Glutamatergic neuron (in vitro differentiated cells): ENCODE measurements around the gene GATAD2B. TPM values are rescaled to one million over a fixed set of nuclear protein-coding genes. Genes with fewer than 3 reads are reported as not detected.
"Not testable (repeated sequence)": the region's sequence is repeated elsewhere in the genome, so short reads cannot be mapped to it uniquely, and the experiment has no call there.

ENCODE experiments used
- DNase-seq: peaks from one replicate; pipeline ENCODE4 v3.0.0; 2022
- H3K27ac Mint-ChIP-seq: one replicate; pipeline ENCODE4 v1.8.0; 2020; ENCODE audit warnings: mild to moderate bottlenecking, mixed read lengths, inconsistent platforms; ENCODE audit not compliant: unreplicated experiment
- H3K27me3 Mint-ChIP-seq: one replicate; pipeline ENCODE4 v1.8.0; 2020; ENCODE audit warnings: mild to moderate bottlenecking, moderate library complexity, mixed read lengths, inconsistent platforms; ENCODE audit not compliant: unreplicated experiment
- H3K36me3 Mint-ChIP-seq: one replicate; pipeline ENCODE4 v1.8.0; 2020; ENCODE audit warnings: mild to moderate bottlenecking, mixed read lengths, inconsistent platforms; ENCODE audit not compliant: unreplicated experiment
- H3K4me1 Mint-ChIP-seq: one replicate; pipeline ENCODE4 v1.8.0; 2020; ENCODE audit warnings: mild to moderate bottlenecking, low read depth, mixed read lengths, inconsistent platforms; ENCODE audit not compliant: unreplicated experiment
- H3K4me3 Mint-ChIP-seq: one replicate; pipeline ENCODE4 v1.8.0; 2020; ENCODE audit warnings: mild to moderate bottlenecking, mixed read lengths, inconsistent platforms; ENCODE audit not compliant: unreplicated experiment
- H3K9me3 Mint-ChIP-seq: one replicate; pipeline ENCODE4 v1.8.0; 2020; ENCODE audit warnings: mild to moderate bottlenecking, moderate library complexity, mixed read lengths, inconsistent platforms; ENCODE audit not compliant: unreplicated experiment
- total RNA-seq: library from RNA; stranded (reverse); fragmentation: NEBNext Ultra II Directional; extraction: Animal tissue kit (Norgen Biotek cat#: 25700); gene quantifications from one replicate; pipeline ENCODE4 v1.2.1, GENCODE V29; 2021; ENCODE audit not compliant: unreplicated experiment
- TF ChIP-seq, protein P1 (sequence below): fragments of 200-600 bp; sonication (generic); IDR thresholded peaks from one replicate; pipeline ENCODE4 v1.5.0; 2021; ENCODE audit not compliant: partially characterized antibody, unreplicated experiment

Gene GATAD2B
- total RNA-seq, 1 donor from 2014 or later, result 57.6 TPM

DNA sequence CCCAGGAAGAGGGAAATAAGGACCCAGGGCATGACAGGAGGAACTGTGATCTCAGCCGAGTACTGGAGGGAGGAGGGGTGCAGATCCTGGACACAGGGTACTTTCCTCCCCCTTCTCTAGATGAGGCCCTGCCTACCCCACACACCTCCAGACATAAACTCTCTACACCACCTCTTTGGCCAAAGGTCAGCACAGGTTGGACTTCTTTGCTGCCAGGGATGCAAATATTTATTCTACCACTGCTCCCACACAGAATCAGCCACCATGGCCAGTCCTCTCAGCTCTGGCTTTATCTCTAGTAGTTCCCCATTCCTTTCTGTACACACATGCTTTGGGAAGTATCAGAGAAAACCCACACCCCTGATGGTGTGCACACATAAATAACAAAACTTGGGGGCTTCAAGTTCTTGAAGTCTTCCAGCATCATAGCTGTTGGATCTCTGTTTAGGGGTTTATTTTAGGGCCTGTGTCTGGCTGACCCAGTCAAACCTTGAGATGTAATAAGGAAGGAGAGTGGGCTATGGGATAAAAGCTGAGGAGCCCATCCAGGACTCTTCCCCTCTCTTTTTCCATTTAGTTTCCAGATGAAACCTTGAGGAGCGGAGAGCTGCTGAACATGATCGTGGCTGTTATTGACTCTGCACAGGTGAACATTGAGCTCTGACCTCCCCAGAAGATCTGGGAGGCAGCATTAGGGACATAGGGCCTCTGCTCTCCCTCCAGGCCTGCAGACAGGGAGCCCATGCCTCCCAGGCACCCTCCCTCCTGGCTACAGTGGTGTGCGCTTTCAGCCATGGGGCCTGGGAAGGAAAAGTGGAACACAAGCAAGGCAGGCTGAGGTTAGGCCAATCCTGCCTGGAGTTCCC lies 154.2 kb downstream of the GATAD2B start:
- H3K36me3 Mint-ChIP-seq, result no peaks in the 10 kb centered on the region
- H3K4me3 Mint-ChIP-seq, result no peak overlapping the region
- peaks cover 3% of the 10 kb centered on the region for H3K9me3 Mint-ChIP-seq
- TF ChIP-seq, protein P1, sequence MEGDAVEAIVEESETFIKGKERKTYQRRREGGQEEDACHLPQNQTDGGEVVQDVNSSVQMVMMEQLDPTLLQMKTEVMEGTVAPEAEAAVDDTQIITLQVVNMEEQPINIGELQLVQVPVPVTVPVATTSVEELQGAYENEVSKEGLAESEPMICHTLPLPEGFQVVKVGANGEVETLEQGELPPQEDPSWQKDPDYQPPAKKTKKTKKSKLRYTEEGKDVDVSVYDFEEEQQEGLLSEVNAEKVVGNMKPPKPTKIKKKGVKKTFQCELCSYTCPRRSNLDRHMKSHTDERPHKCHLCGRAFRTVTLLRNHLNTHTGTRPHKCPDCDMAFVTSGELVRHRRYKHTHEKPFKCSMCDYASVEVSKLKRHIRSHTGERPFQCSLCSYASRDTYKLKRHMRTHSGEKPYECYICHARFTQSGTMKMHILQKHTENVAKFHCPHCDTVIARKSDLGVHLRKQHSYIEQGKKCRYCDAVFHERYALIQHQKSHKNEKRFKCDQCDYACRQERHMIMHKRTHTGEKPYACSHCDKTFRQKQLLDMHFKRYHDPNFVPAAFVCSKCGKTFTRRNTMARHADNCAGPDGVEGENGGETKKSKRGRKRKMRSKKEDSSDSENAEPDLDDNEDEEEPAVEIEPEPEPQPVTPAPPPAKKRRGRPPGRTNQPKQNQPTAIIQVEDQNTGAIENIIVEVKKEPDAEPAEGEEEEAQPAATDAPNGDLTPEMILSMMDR, result no peak
- H3K4me1 Mint-ChIP-seq, result peaks cover 13% of the 10 kb centered on the region
- no peaks in the 10 kb centered on the region for H3K27me3 Mint-ChIP-seq
- DNase-seq, result no peak
- no peak overlapping the region for H3K27ac Mint-ChIP-seq

DNA sequence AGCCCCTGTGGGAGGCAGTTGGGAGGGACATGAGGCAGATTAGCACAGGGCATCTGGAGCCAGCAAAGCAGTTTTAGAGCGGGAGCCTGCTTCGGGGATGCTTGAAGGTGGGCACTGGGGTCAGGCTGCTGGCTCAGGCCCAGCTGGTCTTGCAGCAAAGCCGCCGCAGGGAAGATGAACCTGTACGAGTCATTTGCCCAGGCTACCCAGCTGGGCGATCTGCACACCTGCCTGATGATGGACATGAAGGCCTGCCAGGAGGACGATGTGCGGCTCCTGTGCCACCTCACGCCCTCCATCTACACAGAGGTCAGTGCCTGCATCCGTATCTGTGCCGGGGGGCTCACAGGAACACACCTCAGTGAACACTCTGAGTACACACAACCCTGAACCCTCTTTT lies 155.3 kb downstream of the GATAD2B start:
- TF ChIP-seq, protein P1, result no peak
- peaks cover 3% of the 10 kb centered on the region for H3K9me3 Mint-ChIP-seq
- no peaks in the 10 kb centered on the region for H3K36me3 Mint-ChIP-seq
- H3K27me3 Mint-ChIP-seq, result no peaks in the 10 kb centered on the region
- no peak for DNase-seq
- H3K4me1 Mint-ChIP-seq, result peaks cover 13% of the 10 kb centered on the region
- H3K4me3 Mint-ChIP-seq, result no peak overlapping the region
- no peak overlapping the region for H3K27ac Mint-ChIP-seq

DNA sequence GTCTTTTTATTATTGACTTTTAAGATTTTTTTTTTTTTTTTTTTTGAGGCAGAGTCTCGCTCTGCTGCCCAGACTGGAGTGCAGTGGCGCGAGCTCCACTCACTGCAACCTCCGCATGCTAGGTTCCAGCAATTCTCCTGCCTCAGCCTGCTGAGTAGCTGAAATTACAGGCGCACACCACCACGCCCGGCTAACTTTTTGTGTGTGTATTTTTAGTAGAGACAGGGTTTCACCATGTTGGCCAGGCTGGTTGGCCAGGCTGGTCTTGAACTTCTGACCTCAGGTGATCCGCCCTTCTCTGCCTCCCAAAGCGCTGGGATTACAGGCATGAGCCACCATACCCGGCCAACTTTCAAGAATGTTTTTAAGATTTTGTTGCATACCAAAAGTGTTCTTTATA lies 156.1 kb downstream of the GATAD2B start:
- not testable (repeated sequence) for H3K9me3 Mint-ChIP-seq, DNase-seq, H3K36me3 Mint-ChIP-seq, H3K27me3 Mint-ChIP-seq, H3K27ac Mint-ChIP-seq, H3K4me3 Mint-ChIP-seq
- H3K4me1 Mint-ChIP-seq, result peaks cover 13% of the 10 kb centered on the region

DNA sequence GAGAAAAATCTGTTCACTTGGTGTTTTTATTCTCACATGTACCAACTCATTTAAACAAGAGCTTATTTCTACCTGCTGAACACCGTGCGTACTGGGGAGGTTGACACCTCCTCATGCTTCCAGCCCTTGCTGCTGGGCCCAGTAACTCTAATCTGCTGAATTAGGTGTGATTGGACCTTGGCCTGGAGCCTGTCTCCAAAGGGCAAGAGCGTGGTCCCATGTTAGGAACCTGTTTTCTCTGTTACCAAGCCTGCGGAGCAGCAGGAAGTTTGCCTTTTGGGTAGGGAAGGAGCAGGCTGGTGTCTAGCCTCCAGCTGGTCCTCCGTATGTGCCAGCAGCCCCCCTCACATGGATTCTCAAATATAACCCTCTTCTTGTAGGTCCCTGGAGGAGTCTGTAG lies 158.5 kb downstream of the GATAD2B start:
- TF ChIP-seq, protein P1, result no peak
- DNase-seq, result no peak
- no peak overlapping the region for H3K4me3 Mint-ChIP-seq
- no peaks in the 10 kb centered on the region for H3K4me1 Mint-ChIP-seq
- no peak overlapping the region for H3K27ac Mint-ChIP-seq
- H3K9me3 Mint-ChIP-seq, result no peaks in the 10 kb centered on the region
- H3K27me3 Mint-ChIP-seq, result peaks cover 3% of the 10 kb centered on the region
- peaks cover 5% of the 10 kb centered on the region for H3K36me3 Mint-ChIP-seq

DNA sequence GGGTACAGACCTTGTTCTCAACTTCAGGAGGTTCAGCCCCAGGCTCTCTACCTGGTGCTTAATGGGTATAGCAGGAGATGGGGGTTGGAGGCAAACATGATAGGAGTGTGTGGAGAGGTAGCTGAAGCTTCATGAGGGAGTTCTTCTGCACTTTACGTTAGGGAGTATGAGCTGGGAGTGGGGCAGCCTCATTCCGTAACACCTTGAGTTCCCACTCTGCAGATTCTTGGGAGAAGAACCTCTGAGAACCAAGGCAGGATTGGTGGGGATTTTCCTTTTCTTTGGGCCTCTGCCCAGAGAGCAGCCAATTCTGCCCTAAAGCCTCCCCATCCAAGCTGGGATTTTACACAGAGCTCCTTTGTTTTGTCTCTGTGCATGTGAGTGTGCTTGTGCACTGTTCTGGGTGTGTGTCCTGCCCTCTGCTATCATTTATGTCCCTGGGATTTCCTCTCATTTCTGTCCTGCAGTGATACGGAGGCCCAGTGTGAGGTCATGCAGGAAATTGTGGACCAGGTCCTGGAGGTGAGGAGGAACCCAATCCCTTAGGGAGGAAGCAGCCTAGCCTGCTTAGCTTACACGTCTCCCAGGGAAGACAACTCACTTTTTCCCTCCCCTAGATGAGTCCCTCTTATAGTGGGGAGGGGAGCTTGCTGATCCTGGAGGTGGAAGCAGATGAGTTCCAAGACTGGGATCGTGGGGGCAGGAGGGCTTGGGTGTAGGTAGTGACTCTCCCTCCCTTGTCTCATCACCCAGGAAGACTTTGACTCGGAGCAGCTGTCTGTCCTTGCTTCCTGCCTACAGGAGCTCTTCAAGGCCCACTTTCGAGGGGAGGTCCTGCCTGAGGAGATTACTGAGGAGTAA lies 159.2 kb downstream of the GATAD2B start:
- Mint-ChIP-seq H3K27me3 (peaks cover 3% of the 10 kb centered on the region), H3K4me1 (no peaks in the 10 kb centered on the region), H3K9me3 (no peaks in the 10 kb centered on the region), H3K4me3 (no peak overlapping the region), H3K27ac (no peak overlapping the region), H3K36me3 (peaks cover 5% of the 10 kb centered on the region)
- TF ChIP-seq, protein P1, result no peak
- no peak for DNase-seq
